GM19043 (cell line): Measurements from ENCODE around the gene TMEM106C.
"Not testable (repeated sequence)": the region's sequence is repeated elsewhere in the genome, so short reads cannot be mapped to it uniquely, and the experiment has no call there.

Source experiments
- ATAC-seq: cut with Tn5 transposase; IDR thresholded peaks from one replicate; pipeline ENCODE4 v1.9.1; 2021; ENCODE audit warnings: low read depth; ENCODE audit not compliant: unreplicated experiment

The TMEM106C gene

GRCh38 chr12:47947341-47947740 is 16.1 kb upstream of the TMEM106C start:
- no peak for ATAC-seq

DNA sequence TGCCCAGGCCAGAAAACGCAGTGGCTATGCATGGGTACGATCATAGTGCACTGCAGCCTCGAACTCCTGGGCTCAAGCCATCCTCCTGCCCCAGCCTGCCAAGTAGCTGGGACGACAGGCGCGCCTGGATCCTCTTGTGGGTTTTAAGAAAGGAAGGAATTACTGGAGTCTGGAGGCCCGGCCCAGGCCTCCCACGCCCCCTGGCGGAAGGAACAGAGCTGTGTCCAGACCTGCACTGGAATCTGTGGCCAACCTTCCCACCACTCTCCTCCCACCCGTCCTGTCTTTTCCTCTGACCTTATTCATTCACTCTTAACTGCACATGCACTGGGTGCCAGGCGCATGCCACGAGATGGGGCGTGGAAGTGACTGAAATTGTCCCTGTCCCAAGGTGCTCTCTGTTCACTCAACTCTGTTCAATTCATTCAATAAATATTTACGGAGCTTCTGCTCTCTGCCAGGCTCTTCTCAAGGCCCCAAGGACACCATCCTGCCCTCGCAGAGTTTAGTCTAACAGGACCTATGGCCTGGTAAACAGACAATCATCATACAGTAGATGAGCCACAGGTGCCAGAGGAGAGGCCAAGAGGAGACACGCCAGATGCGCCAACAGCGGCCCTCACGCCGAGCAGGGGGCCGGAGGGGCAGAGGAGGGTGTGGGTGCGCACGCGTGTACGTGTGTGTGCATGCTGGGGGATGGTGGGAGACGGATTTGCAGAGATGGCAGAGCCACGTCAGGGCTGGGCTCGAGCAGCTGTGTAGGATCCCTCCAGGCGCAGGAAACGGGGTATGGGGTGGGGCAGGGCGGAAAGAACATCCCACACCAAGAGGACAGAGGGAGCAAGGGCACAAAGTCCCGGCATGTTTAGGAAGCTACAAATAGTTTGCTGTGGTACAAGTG is 13.7 kb upstream of the TMEM106C start:
- no peak for ATAC-seq

- ATAC-seq = no peak
Measured at GRCh38 chr12:47950856-47951468, 12.4 kb upstream of the TMEM106C start.

- ATAC-seq = no peak
Measured at GRCh38 chr12:47954058-47954457, 9.3 kb upstream of the TMEM106C start.

- ATAC-seq = no peak
Measured at GRCh38 chr12:47954467-47955045, 8.8 kb upstream of the TMEM106C start.

GRCh38 chr12:47955059-47955458 is 8.3 kb upstream of the TMEM106C start:
- ATAC-seq = no peak

DNA sequence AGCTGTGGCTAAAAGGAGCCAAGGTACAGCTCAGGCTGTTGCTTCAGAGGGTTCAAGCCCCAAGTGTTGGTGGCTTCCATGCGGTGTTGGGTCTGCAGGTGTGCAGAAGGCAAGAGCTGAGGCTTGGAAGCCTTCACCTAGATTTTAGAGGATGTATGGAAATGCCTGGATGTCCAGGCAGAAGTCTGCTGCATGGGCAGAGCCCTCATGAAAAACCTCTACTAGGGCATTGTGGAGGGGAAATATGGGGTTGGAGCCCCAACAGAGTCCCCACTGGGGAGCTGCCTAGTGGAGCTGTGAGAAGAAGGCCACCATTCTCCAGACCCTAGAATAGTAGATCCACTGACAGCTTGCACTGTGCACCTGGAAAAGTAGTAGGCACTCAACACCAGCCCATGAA is 5.7 kb upstream of the TMEM106C start:
- not testable (repeated sequence) for ATAC-seq

DNA sequence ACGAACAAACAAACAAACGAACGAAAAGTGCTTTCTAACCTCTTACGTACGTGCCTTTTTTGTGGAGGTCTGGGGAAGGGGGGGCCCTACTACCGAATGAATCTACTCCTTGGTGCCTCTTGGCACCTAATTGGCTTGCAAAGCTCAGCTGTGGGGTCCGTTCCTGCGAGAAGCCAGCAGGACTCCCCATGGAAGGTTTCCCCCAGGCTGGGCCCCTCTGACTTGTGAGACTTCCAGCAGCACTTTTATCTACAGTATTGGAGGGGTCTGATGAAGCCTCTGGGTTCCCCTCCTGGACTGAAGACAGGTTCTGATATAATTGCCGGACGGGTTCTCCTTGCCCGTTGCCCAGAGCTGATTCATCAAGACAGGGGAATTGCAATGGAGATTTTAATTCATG is 1.2 kb upstream of the TMEM106C start:
- ATAC-seq = no peak

DNA sequence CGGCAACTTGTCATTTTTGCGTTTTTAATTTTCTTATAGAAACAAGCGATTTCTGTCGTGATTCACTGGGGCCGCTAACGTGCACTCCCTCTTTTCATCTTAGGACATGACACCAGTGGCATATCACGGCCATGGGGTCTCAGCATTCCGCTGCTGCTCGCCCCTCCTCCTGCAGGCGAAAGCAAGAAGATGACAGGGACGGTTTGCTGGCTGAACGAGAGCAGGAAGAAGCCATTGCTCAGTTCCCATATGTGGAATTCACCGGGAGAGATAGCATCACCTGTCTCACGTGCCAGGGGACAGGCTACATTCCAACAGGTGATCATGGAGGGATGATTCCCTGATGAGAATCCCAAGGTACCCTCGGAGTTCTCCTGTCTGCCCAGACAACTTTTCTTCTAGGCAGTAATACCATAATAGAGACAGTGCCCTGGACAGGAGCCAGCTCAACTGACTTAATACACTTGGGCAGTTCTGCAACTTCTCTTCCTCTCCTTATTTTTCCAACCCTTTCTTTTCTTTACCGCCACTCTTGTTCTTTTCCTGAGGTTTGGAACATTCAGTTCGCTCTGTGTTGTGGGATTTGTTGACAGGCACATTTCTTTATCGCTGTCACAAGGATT is 821 bp downstream of the TMEM106C start:
- no peak for ATAC-seq

GRCh38 chr12:47965581-47965980 is 2.2 kb downstream of the TMEM106C start:
- no peak for ATAC-seq

GRCh38 chr12:47967461-47968321 is 4.3 kb downstream of the TMEM106C start:
- no peak for ATAC-seq

GRCh38 chr12:47969845-47970244 is 6.4 kb downstream of the TMEM106C start:
- ATAC-seq = no peak

- no peak for ATAC-seq
Measured at GRCh38 chr12:47970843-47971242, 7.4 kb downstream of the TMEM106C start.

DNA sequence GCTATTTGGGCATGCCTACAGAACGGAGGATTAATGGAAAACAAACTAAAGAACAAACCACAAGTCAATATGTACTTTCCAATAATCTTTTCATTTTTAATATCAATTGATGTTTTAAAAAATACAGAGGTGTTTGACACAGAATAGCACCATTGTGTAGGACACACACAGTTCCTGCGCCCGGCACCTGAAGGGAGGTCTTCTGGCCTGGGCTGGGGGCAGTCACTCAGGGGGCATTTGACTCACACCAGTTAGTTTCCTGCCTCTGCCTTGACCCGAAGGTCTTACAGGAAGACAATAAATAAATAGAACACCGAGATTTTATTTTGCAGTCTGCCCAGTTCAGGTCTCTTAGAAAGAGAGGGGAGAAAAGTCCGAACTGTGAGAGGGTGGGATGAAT is 9.5 kb downstream of the TMEM106C start:
- ATAC-seq = no peak

GRCh38 chr12:47973870-47974269 is 10.5 kb downstream of the TMEM106C start:
- ATAC-seq = no peak

- no peak for ATAC-seq
Measured at GRCh38 chr12:47975036-47975620, 11.7 kb downstream of the TMEM106C start.

GRCh38 chr12:47975816-47976215 is 12.4 kb downstream of the TMEM106C start:
- no peak for ATAC-seq

DNA sequence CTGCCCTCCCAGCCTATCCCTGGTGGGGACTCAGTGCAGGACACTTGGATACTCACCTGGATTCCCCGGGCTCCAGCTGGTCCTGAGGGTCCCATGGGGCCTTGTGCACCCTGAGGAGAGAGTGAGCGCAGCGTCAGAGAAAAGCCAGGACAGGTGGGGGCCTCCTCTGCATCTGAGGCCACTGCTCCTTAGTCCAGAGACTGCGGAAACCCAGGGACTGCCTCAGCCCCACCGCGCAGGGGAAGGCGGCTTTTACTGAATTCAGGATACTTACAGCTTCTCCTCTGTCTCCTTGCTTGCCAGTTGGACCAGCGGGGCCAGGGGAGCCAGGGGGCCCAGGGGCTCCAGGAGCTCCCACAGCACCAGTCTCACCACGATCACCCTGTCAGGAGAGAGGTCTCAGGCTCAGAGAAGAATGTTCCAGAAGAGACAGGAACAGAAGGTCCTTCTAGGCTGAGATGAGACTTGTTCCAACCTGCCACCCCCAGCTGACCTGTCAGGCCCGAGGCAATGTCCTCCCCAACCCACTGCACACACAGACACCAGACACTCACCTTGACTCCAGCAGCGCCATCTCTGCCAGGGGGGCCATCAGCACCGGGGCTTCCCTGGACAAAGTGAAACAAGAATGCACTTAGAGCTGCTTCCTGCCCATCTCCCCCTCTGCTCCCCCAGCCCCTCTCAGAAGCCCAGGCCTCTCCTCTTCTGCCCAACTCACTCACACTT is 13.8 kb downstream of the TMEM106C start:
- ATAC-seq = no peak
